ENCODE results near the gene SSC5D. TPM values are rescaled to one million over a fixed set of nuclear protein-coding genes. Genes with fewer than 3 reads are reported as not detected.
A peak's percentile ranks its signal among the peaks of the same experiment; 100 is the strongest.

SSC5D gene
- total RNA-seq, 2 donors from 2014 or later: 2.2 to 7.4 TPM

DNA sequence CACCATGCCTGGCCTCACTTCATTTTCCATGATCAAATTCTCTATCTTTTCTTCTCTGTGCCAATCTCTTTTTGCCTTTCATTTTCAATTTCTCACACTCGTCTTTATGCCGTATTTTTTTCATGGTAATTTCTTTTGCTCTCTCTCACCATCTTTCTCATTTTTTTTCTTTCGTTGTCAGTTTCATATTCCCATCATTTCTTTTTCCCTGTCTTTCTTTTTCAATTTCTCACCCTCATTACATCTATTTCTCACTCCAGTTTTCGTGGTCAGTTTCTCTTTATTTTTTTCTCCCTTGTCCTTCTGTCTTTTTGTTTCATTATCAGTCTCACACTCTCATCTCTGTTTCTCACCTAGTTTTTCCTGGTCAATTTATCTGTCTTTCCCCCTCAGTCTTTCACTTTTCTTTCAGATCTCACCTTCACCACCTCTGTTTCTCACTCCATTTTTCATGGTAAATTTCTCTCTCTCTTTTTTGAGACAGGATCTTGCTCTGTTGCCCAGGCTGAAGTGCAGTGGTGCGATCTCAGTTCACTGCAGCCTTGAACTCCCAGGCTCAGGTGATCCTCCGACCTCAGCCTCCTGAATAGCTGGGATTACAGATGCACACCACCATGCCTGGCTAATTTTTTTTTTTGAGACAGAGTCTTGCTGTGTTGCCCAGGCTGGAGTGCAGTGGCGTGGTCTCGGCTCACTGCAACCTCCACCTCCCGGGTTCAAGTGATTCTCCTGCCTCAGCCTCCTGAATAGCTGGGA is 14.1 kb downstream of the SSC5D start:
- H3K4me3 ChIP-seq: no peak overlapping the region
- TF ChIP-seq, protein P1, sequence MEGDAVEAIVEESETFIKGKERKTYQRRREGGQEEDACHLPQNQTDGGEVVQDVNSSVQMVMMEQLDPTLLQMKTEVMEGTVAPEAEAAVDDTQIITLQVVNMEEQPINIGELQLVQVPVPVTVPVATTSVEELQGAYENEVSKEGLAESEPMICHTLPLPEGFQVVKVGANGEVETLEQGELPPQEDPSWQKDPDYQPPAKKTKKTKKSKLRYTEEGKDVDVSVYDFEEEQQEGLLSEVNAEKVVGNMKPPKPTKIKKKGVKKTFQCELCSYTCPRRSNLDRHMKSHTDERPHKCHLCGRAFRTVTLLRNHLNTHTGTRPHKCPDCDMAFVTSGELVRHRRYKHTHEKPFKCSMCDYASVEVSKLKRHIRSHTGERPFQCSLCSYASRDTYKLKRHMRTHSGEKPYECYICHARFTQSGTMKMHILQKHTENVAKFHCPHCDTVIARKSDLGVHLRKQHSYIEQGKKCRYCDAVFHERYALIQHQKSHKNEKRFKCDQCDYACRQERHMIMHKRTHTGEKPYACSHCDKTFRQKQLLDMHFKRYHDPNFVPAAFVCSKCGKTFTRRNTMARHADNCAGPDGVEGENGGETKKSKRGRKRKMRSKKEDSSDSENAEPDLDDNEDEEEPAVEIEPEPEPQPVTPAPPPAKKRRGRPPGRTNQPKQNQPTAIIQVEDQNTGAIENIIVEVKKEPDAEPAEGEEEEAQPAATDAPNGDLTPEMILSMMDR (IDR thresholded peaks at IDR 0.05): no peak
- intact Hi-C loops (cut with DNase I): loop anchor here (5.0 kb wide), 1 partner anchor 35 kb away; no protein-coding TSS in a partner anchor

DNA sequence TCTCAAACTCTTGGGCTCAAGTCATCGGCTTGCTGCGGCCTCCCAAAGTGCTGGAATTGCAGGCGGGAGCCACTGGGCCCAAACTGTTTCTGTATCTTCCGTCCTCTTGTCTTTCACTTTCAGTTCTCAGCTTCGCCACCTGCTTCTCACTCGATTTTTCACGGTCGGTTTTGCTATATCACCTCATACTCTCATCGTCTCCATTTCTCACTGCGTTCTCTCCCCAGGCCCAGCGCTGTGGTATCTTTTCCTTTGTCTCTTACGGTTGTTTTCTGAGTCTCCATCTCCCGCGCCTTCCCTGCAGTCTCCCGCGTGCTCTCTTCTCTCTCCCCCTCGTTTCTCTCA is 14.9 kb downstream of the SSC5D start:
- intact Hi-C loops (cut with DNase I): loop anchor here (5.0 kb wide), 1 partner anchor 36 kb away; no protein-coding TSS in a partner anchor
- TF ChIP-seq, protein P1 (IDR thresholded peaks at IDR 0.05): no peak
- no peaks in the 10 kb centered on the region for H3K9me3 ChIP-seq
- no peaks in the 10 kb centered on the region for H3K36me3 ChIP-seq
- DNase-seq: no peak
- no peak overlapping the region for H3K27ac ChIP-seq
- H3K4me1 ChIP-seq: no peaks in the 10 kb centered on the region
- H3K27me3 ChIP-seq: no peaks in the 10 kb centered on the region
- H3K4me3 ChIP-seq: no peak overlapping the region
- H3K9ac ChIP-seq (ENCODE audit: low read depth in 2 of 2, low read length in 2 of 2): peak overlapping the region in 1 of 2 donors; percentile 24

More for the DNA sequence above, 14.1 kb downstream of the SSC5D start:
- H3K27me3 ChIP-seq: no peaks in the 10 kb centered on the region
- DNase-seq: no peak
- H3K27ac ChIP-seq: no peak overlapping the region
- no peaks in the 10 kb centered on the region for H3K9me3 ChIP-seq
- no peaks in the 10 kb centered on the region for H3K36me3 ChIP-seq
- no peak overlapping the region for H3K9ac ChIP-seq (ENCODE audit: low read depth in 2 of 2, low read length in 2 of 2)
- H3K4me1 ChIP-seq: no peaks in the 10 kb centered on the region

DNA sequence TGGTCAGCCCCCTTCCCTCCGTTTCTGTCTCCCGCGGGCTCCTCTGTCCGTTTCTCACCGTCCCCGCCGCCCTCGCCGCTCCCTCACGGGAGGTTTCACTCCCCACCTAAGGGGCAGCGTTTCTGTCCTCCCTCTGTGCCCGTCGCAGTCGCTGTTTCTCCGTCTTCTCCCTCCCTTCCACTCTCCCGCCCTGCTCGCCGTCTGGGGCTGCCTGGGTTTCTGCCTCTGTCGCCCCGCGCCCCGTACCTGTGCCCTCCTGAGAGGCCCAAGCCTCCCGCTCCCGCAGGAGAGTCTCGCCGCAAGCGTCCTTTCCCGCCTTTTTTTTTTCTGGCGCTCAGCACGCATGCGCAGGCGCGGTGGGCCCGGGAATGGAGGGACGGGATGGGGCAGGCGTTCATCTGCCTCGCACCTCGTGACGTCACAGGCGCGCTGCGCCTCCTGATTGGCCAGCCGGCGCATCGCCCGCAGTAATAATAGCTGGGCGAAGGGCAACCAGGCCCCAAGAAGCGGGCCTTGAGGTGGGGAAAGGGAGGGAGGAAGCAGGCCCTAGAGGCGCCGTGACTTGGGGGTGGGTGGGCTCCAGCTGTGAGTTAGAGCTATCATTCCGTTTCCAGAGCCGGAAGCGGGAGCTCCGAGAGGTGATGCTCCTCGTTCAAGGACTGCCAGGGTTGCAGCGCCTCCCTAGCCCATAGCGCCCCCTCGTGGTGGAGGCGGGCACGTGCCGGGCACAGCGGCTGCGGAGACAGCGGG is 15.4 kb downstream of the SSC5D start:
- H3K9ac ChIP-seq (ENCODE audit: low read depth in 2 of 2, low read length in 2 of 2): peak overlapping the region in 1 of 2 donors; percentile 24
- H3K9me3 ChIP-seq: no peaks in the 10 kb centered on the region
- DNase-seq: peak; percentile 86
- intact Hi-C loops (cut with DNase I): loop anchor here (2.0 to 5.0 kb wide), 2 partner anchors 36 to 363 kb away; no protein-coding TSS in a partner anchor
- no peaks in the 10 kb centered on the region for H3K36me3 ChIP-seq
- H3K4me1 ChIP-seq: no peaks in the 10 kb centered on the region
- H3K27ac ChIP-seq: peak overlapping the region; percentile 23
- TF ChIP-seq, protein P1 (IDR thresholded peaks at IDR 0.05): peak; percentile 98
- peak overlapping the region; percentile 31 for H3K4me3 ChIP-seq
- H3K27me3 ChIP-seq: no peaks in the 10 kb centered on the region

DNA sequence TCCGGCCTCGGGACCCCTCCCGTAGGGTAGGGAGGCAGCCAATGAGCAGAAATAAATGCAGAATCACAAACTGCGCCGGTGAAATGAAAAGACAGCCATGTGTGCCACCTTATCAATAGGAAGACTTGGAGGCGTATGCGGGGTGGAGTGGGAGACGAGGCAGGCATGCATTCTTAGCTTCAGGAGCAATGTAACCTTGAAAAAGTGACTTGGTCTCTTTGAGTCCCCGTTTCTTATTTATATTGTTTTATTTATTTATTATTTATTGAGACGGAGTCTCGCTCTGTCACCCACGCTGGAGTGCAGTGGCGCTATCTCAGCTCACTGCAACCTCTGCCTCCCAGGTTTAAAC is 16.0 kb downstream of the SSC5D start:
- H3K27ac ChIP-seq: no peak overlapping the region
- no peak for DNase-seq
- H3K4me3 ChIP-seq: peak overlapping the region; percentile 31
- TF ChIP-seq, protein P1 (IDR thresholded peaks at IDR 0.05): no peak
- H3K4me1 ChIP-seq: no peaks in the 10 kb centered on the region
- H3K9ac ChIP-seq (ENCODE audit: low read depth in 2 of 2, low read length in 2 of 2): peak overlapping the region in 1 of 2 donors; percentile 12
- no peaks in the 10 kb centered on the region for H3K36me3 ChIP-seq
- no peaks in the 10 kb centered on the region for H3K9me3 ChIP-seq
- intact Hi-C loops (cut with DNase I): loop anchor here (2.0 to 5.0 kb wide), 2 partner anchors 37 to 363 kb away; no protein-coding TSS in a partner anchor
- no peaks in the 10 kb centered on the region for H3K27me3 ChIP-seq

DNA sequence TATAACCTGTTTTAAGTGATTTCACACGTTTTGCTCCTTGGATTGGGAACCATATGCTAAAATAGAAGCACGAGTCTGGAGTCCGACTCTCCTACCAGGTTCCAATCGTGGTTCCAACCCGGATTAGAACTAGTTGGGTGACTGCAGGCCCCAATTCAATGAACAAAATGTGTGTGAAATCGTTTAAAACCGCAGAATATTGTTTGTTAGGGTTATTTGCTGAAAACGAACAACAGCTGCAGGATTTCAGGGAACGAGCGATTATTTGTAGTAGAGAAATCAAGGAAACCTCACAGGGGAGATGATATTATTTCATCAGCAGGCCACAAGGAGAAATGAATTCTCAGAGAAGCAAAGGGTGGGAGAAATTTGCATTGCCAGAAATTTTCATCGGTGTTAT is 16.7 kb downstream of the SSC5D start:
- Histone ChIP-seq H3K9me3 (no peaks in the 10 kb centered on the region), H3K9ac (ENCODE audit: low read depth in 2 of 2, low read length in 2 of 2) (no peak overlapping the region), H3K4me1 (no peaks in the 10 kb centered on the region), H3K36me3 (no peaks in the 10 kb centered on the region), H3K4me3 (no peak overlapping the region), H3K27ac (no peak overlapping the region), H3K27me3 (no peaks in the 10 kb centered on the region)
- TF ChIP-seq, protein P1 (IDR thresholded peaks at IDR 0.05): no peak
- DNase-seq: no peak
- intact Hi-C loops (cut with DNase I): loop anchor here (2.0 to 5.0 kb wide), 2 partner anchors 38 to 364 kb away; no protein-coding TSS in a partner anchor
